K562 (cell line): ENCODE data around the gene ACTC1. TPM values are rescaled to one million over a fixed set of nuclear protein-coding genes. Genes with fewer than 3 reads are reported as not detected.

Experiments used
- ATAC-seq: fragments of 200-7000 bp; cut with Tn5 transposase; 3 replicates; pipeline ENCODE4 v1.9.1; 2020; ENCODE audit warnings: moderate library complexity
- BruUV-seq: library from RNA; stranded (reverse); fragments of 400-500 nt; replicated peaks from 2 replicates; lab custom pipeline; 2021; lab: Mats Ljungman, UMichigan
- CTCF ChIA-PET: fragments of 300-600 bp; formaldehyde crosslinking; extraction: SDS; loops from one replicate; lab custom pipeline; 2021; ENCODE audit warnings: low intra/inter-chr PET ratio; lab: Yijun Ruan, JAX
- POLR2A ChIA-PET: fragments of 300-600, 350-650 bp; sonication (Branson Sonifier 250); formaldehyde crosslinking; extraction: SDS; loops from one replicate; lab custom pipeline; 2021; ENCODE audit warnings: antibody characterized with exemption, inconsistent platforms; lab: Yijun Ruan, JAX
- DNase-seq, 4 experiments: peaks; one replicate each; pipeline versions ENCODE4 v3.0.0 to v3.0.0-alpha.2; 2011 to 2018; ENCODE audit warnings: low spot score in 3 of 4, mixed read lengths in 3 of 4; ENCODE audit errors: extremely low read depth in 1 of 4
- FAIRE-seq: peaks from 2 replicates; lab custom pipeline; 2011; peaks lifted over from hg19 to GRCh38; lab: Jason Lieb, UNC
- H2AFZ ChIP-seq: 2 replicates; pipeline ENCODE4 v1.6.0; 2011; ENCODE audit warnings: low read depth, low read length, control low read depth, inconsistent platforms
- H3K27ac ChIP-seq: fragments of 200-600 bp; 3 replicates; pipeline ENCODE4 v1.8.0; 2011; ENCODE audit warnings: low read depth, mild to moderate bottlenecking, control low read depth, inconsistent platforms, low read length, moderate library complexity, mixed read lengths; ENCODE audit errors: extremely low read depth
- H3K27me3 ChIP-seq, 2 experiments: fragments of 300-600 bp in 1 of 2; 2 replicates in 1 of 2; 3 replicates in 1 of 2; pipeline versions ENCODE4 v1.6.0 to v1.8.0; 2011; ENCODE audit warnings: inconsistent platforms in 2 of 2, low read length in 2 of 2, mild to moderate bottlenecking in 1 of 2, mixed read lengths in 1 of 2, moderate library complexity in 1 of 2; ENCODE audit not compliant: control insufficient read depth in 2 of 2, insufficient read depth in 2 of 2
- H3K36me3 ChIP-seq: fragments of 300-600 bp; 3 replicates; pipeline ENCODE4 v1.8.0; 2011; ENCODE audit warnings: mild to moderate bottlenecking, low read length, inconsistent platforms; ENCODE audit not compliant: control insufficient read depth, insufficient read depth
- H3K4me1 ChIP-seq, 2 experiments: fragments of 200-600 bp in 1 of 2; replicated peaks in 1 of 2; 2 replicates in 1 of 2; 3 replicates in 1 of 2; pipeline versions ENCODE4 v1.5.1 to v1.8.0; 2011; ENCODE audit warnings: inconsistent platforms in 2 of 2, low read length in 2 of 2, mild to moderate bottlenecking in 1 of 2, mixed read lengths in 1 of 2, moderate library complexity in 1 of 2; ENCODE audit not compliant: control insufficient read depth in 2 of 2, insufficient read depth in 2 of 2
- H3K4me2 ChIP-seq: 2 replicates; pipeline ENCODE4 v1.6.1; 2011; ENCODE audit warnings: low read length, control low read depth, inconsistent platforms, mixed read lengths; ENCODE audit not compliant: insufficient read depth
- H3K4me3 ChIP-seq: fragments of 200-600 bp; sonication (generic), shearing (Covaris generic); 2 replicates; pipeline ENCODE4 v1.5.1; 2016; ENCODE audit warnings: control low read depth, inconsistent platforms
- H3K79me2 ChIP-seq: fragments of 200-600 bp; 3 replicates; pipeline ENCODE4 v1.8.0; 2011; ENCODE audit warnings: low read length, inconsistent platforms; ENCODE audit not compliant: control insufficient read depth, insufficient read depth
- H3K9ac ChIP-seq, 2 experiments: 2 replicates each; pipeline versions ENCODE4 v1.6.0 to v1.6.1; 2011; ENCODE audit warnings: low read depth in 2 of 2, low read length in 2 of 2, control low read depth in 1 of 2, inconsistent platforms in 1 of 2, mild to moderate bottlenecking in 1 of 2, mixed read lengths in 1 of 2; ENCODE audit not compliant: insufficient read depth in 1 of 2
- H3K9me1 ChIP-seq: one replicate; pipeline ENCODE4 v1.6.0; 2011; ENCODE audit warnings: inconsistent platforms, mild to moderate bottlenecking, low read length, moderate library complexity; ENCODE audit not compliant: control insufficient read depth, insufficient read depth
- H3K9me3 ChIP-seq: replicated peaks from 2 replicates; pipeline ENCODE4 v1.5.1; 2011; ENCODE audit warnings: low read depth, low read length, inconsistent platforms; ENCODE audit not compliant: control insufficient read depth, insufficient read depth
- H4K20me1 ChIP-seq: replicated peaks from 2 replicates; pipeline ENCODE4 v1.6.1; 2011; ENCODE audit warnings: low read length, inconsistent platforms, mixed read lengths; ENCODE audit not compliant: control insufficient read depth, insufficient read depth
- ARHGAP35 ChIP-seq: fragments of 450-650 bp; IDR thresholded peaks from 2 replicates; pipeline ENCODE4 v1.6.1; 2018; ENCODE audit not compliant: partially characterized antibody
- KLF16 ChIP-seq: IDR thresholded peaks from 2 replicates; pipeline ENCODE4 v1.6.1; 2016; ENCODE audit warnings: antibody characterized with exemption
- MEIS2 ChIP-seq: fragments of 450-650 bp; IDR thresholded peaks from 2 replicates; pipeline ENCODE4 v1.6.1; 2014; ENCODE audit warnings: mild to moderate bottlenecking; ENCODE audit not compliant: partially characterized antibody
- NFATC3 ChIP-seq: fragments of 450-650 bp; IDR thresholded peaks from 2 replicates; pipeline ENCODE4 v1.6.1; 2017; ENCODE audit warnings: mild to moderate bottlenecking
- RFX1 ChIP-seq: fragments of 450-650 bp; IDR thresholded peaks from 2 replicates; pipeline ENCODE4 v1.6.1; 2016; ENCODE audit warnings: mild to moderate bottlenecking, moderate library complexity
- ZBTB7A ChIP-seq: IDR thresholded peaks from 2 replicates; pipeline ENCODE4 v1.6.1; 2011; ENCODE audit warnings: low read depth, mild to moderate bottlenecking, low read length, moderate library complexity, borderline replicate concordance; ENCODE audit not compliant: control insufficient read depth
- WGBS: fragments of 100-300 bp; shearing (Covaris generic); methylation state at CpG from one replicate; pipeline ENCODE4 v1.1.6; 2016; ENCODE audit warnings: low coverage, mixed read lengths; ENCODE audit not compliant: insufficient coverage; ENCODE audit errors: missing lambda C conversion rate; 5-methylcytosine and 5-hydroxymethylcytosine counted together
- in situ Hi-C: fragments of 300-500 bp; cut with MboI; formaldehyde crosslinking; loops from 4 replicates; pipeline ENCODE4 v1.15.0; 2018; ENCODE audit warnings: inconsistent platforms, mixed read lengths
- intact Hi-C: fragments of 100-400 bp; cut with micrococcal nuclease; formaldehyde crosslinking; loops from 2 replicates; pipeline ENCODE4 v1.14.2; 2022
- polyA plus RNA-seq, 8 experiments: library from polyadenylated mRNA; depleted of rRNA in 4 of 8; stranded (reverse) in 5 of 8; unstranded in 3 of 8; fragments of >200 nt; fragmentation: Nextera tagmentation in 2 of 8; fragmentation: Illumina TruSeq in 1 of 8; extraction: Ambion mirVana in 2 of 8; extraction: Trizol in 1 of 8; gene quantifications; 2 replicates each; pipeline versions ENCODE4 v1.2.1 to v1.2.3, GENCODE V29; 2011 to 2014; ENCODE audit warnings: inconsistent platforms in 1 of 8, missing spikeins in 1 of 8
- total RNA-seq, 7 experiments: library from RNA; depleted of rRNA in 6 of 7; stranded (reverse); fragments of >200 nt in 6 of 7; fragmentation: Illumina TruSeq in 2 of 7; extraction: Trizol in 2 of 7; gene quantifications; 2 replicates each; pipeline versions ENCODE4 v1.2.1 to v1.2.3, GENCODE V29; 2011 to 2021; ENCODE audit warnings: low replicate concordance in 1 of 7
- TF ChIP-seq, protein P1 (sequence below): fragments of 250-450 bp; sonication (Bioruptor Pico); IDR thresholded peaks from 2 replicates; pipeline ENCODE4 v1.8.0; 2022; ENCODE audit warnings: moderate library complexity, mild to moderate bottlenecking, inconsistent platforms
- TF ChIP-seq, protein P2 (sequence below), 2 experiments: IDR thresholded peaks in 1 of 2; conservative IDR thresholded peaks in 1 of 2; 2 replicates each; pipeline ENCODE4 v1.6.1; 2016; ENCODE audit warnings: low read depth in 2 of 2, mild to moderate bottlenecking in 1 of 2, missing compliant biosample characterization in 1 of 2, missing genetic modification characterization in 1 of 2, moderate library complexity in 1 of 2

Gene ACTC1
- total and polyA plus RNA-seq, 9 of the 15 experiments (the other 6 are each of a cell fraction or from before 2014, with no cell fraction given): 0.08 to 0.84 (median 0.17) TPM; not detected in 3

DNA sequence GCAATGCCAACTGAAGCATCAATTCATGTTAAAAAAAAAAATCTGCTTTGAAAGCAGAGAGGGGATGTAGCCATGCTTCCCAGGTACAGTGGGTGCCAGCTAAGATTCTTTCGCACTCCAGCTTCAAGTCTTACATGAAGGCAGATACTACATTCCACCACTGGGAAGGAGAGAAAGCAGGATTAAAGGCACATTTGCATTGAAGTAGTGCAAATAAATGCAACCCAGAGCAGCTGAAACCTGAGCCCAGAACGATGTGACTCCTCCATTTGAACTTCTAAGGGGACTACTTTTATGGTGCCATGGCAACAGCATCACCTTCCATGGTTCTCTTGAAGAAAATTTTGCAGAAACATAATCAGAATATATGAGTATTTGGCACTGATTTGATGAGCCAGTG lies 21.4 kb downstream of the ACTC1 start:
- H3K4me1 ChIP-seq: no peaks in the 10 kb centered on the region; a peak in 1 of 5 replicates
- WGBS: 13% methylated on average over 2 of the region's 2 CpGs
- H2AFZ ChIP-seq: no peak overlapping the region
- H3K9me3 ChIP-seq: no peaks in the 10 kb centered on the region
- DNase-seq (no peak), ATAC-seq (no peak), FAIRE-seq (no peak)
- H3K27ac ChIP-seq: no peak overlapping the region
- H3K9me1 ChIP-seq: no peaks in the 10 kb centered on the region
- POLR2A ChIA-PET: interaction anchor here (0.6 kb wide), 1 partner anchor 161 kb away, joined by 4 read pairs; no protein-coding TSS in a partner anchor
- H3K9ac ChIP-seq: no peak overlapping the region
- H3K79me2 ChIP-seq: no peaks in the 10 kb centered on the region
- in situ Hi-C loops: no loop called here
- no peak overlapping the region for H3K4me3 ChIP-seq
- BruUV-seq: no TSS peak
- H4K20me1 ChIP-seq: no peaks in the 10 kb centered on the region
- TF ChIP-seq ARHGAP35 (no peak), RFX1 (peak; percentile 29; the same call in 1 of the 2 replicates), NFATC3 (no peak), KLF16 (no peak)
- TF ChIP-seq, protein P1, sequence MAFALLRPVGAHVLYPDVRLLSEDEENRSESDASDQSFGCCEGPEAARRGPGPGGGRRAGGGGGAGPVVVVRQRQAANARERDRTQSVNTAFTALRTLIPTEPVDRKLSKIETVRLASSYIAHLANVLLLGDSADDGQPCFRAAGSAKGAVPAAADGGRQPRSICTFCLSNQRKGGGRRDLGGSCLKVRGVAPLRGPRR (CRISPR knock-in tag): no peak
- H3K4me2 ChIP-seq: no peak overlapping the region
- CTCF ChIA-PET: no interaction called here
- intact Hi-C loops: no loop called here
- H3K36me3 ChIP-seq: no peaks in the 10 kb centered on the region
- 0 out of 5 replicates have a peak, but pooled peaks cover 0 to 2% of the 10 kb centered on the region in 2 experiments for H3K27me3 ChIP-seq

DNA sequence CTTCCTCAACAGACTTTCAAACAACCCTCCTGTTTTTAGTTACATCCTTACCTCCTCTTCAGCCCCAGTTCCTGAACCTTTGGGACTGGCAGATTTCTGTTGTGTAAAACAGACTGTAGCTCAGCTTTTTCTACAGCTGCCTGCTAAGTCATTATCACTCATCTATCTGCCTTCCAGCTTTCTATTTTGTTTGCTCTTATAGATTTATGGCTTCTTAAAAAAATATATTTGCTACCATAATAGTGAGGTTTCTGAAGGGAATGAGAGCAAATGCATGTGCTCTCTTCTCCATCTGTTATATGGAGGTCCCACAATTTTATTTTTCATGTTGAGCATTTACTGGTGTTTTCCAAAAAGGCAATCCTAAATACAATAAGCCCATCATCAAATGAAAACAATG lies 22.3 kb downstream of the ACTC1 start:
- Histone ChIP-seq H3K79me2 (no peaks in the 10 kb centered on the region), H3K9me3 (no peaks in the 10 kb centered on the region), H3K27me3 (peaks cover 0 to 2% of the 10 kb centered on the region in 2 experiments; a peak in 1 of 5 replicates), H2AFZ (no peak overlapping the region), H3K4me2 (no peak overlapping the region), H3K9ac (no peak overlapping the region), H3K4me3 (no peak overlapping the region), H3K9me1 (no peaks in the 10 kb centered on the region), H3K4me1 (no peaks in the 10 kb centered on the region; a peak in 1 of 5 replicates), H4K20me1 (no peaks in the 10 kb centered on the region), H3K27ac (no peak overlapping the region), H3K36me3 (no peaks in the 10 kb centered on the region)
- FAIRE-seq (no peak), DNase-seq (no peak), ATAC-seq (no peak)
- no TSS peak for BruUV-seq
- CTCF ChIA-PET: no interaction called here
- POLR2A ChIA-PET: interaction anchor here (0.7 kb wide), 1 partner anchor 36 kb away, joined by 3 read pairs; no protein-coding TSS in a partner anchor
- intact Hi-C loops (no loop called here), in situ Hi-C loops (no loop called here)
- TF ChIP-seq MEIS2 (peak; percentile 56), ZBTB7A (no peak)
- TF ChIP-seq, protein P2, sequence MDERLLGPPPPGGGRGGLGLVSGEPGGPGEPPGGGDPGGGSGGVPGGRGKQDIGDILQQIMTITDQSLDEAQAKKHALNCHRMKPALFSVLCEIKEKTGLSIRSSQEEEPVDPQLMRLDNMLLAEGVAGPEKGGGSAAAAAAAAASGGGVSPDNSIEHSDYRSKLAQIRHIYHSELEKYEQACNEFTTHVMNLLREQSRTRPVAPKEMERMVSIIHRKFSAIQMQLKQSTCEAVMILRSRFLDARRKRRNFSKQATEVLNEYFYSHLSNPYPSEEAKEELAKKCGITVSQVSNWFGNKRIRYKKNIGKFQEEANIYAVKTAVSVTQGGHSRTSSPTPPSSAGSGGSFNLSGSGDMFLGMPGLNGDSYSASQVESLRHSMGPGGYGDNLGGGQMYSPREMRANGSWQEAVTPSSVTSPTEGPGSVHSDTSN (CRISPR knock-in tag; IDR thresholded peaks at IDR 0.05; ENCODE audit: low read depth): no peak
- TF ChIP-seq, protein P2 (tag; conservative IDR thresholded peaks at IDR 0.05; ENCODE audit: low read depth): peak; percentile 52; the same call in 1 of the 2 replicates
